Left ventricle myocardium superior (tissue), 1 donor: Measurements from ENCODE around the gene PPP1R15A. TPM values are rescaled to one million over a fixed set of nuclear protein-coding genes. Genes with fewer than 3 reads are reported as not detected.
A peak's percentile ranks its signal among the peaks of the same experiment; 100 is the strongest.
"Not testable (repeated sequence)": the region's sequence is repeated elsewhere in the genome, so short reads cannot be mapped to it uniquely, and the experiment has no call there.

ENCODE experiments used
- ATAC-seq: fragments of 200-7000 bp; cut with Tn5 transposase; one replicate; pipeline ENCODE4 v1.9.1; 2020; ENCODE audit warnings: mild to moderate bottlenecking, moderate library complexity
- DNase-seq: peaks from one replicate; pipeline ENCODE4 v3.0.0-alpha.2; 2020
- intact Hi-C: fragments of 100-400 bp; cut with micrococcal nuclease; formaldehyde crosslinking; loops from one replicate; pipeline ENCODE4 v1.11.0; 2022
- total RNA-seq: library from RNA; stranded (reverse); fragmentation: NEBNext Ultra II Directional; extraction: Animal tissue kit (Norgen Biotek cat#: 25700); gene quantifications from one replicate; pipeline ENCODE4 v1.2.1, GENCODE V29; 2021
- donor health status: DM: no; HTN: yes; CAD: no; lungs with severe emphysema.

The PPP1R15A gene
- total RNA-seq, 1 donor from 2014 or later: 63.0 TPM

- DNase-seq: no peak
- ATAC-seq: no peak
- intact Hi-C loops: no loop called here
These were observed 18.1 kb upstream of the PPP1R15A start for GRCh38 chr19:48854103-48854502.

- intact Hi-C loops: no loop called here
- ATAC-seq (no peak), DNase-seq (no peak)
These were observed 15.3 kb upstream of the PPP1R15A start for GRCh38 chr19:48856921-48857320.

- DNase-seq: peak; percentile 53
- peak; percentile 57 for ATAC-seq
- intact Hi-C loops: no loop called here
These were observed 13.1 kb upstream of the PPP1R15A start for GRCh38 chr19:48858984-48859710.

GRCh38 chr19:48859711-48860572 is 12.3 kb upstream of the PPP1R15A start:
- DNase-seq (no peak), ATAC-seq (peak; percentile 45)
- intact Hi-C loops: no loop called here

GRCh38 chr19:48861313-48861712 is 10.9 kb upstream of the PPP1R15A start:
- ATAC-seq (no peak), DNase-seq (no peak)
- intact Hi-C loops: no loop called here

GRCh38 chr19:48862827-48863226 is 9.4 kb upstream of the PPP1R15A start:
- DNase-seq (no peak), ATAC-seq (no peak)
- intact Hi-C loops: no loop called here

GRCh38 chr19:48866692-48867091 is 5.5 kb upstream of the PPP1R15A start:
- intact Hi-C loops: no loop called here
- ATAC-seq: no peak
- no peak for DNase-seq

GRCh38 chr19:48867123-48867745 is 5.0 kb upstream of the PPP1R15A start:
- no peak for DNase-seq
- intact Hi-C loops: no loop called here
- ATAC-seq: no peak

- intact Hi-C loops: no loop called here
- DNase-seq (no peak), ATAC-seq (no peak)
These were observed 4.5 kb upstream of the PPP1R15A start for GRCh38 chr19:48867746-48868113.

- intact Hi-C loops: no loop called here
- ATAC-seq: peak; percentile 39
- DNase-seq: peak; percentile 89
These were observed 3.9 kb upstream of the PPP1R15A start, which contains the start of gene PLEKHA4 for GRCh38 chr19:48868114-48868886. TSS of gene PLEKHA4 (minus strand) at chr19:48868617. CDS start at chr19:48867620, 997 bp downstream.

GRCh38 chr19:48870048-48870447 is 2.2 kb upstream of the PPP1R15A start:
- no peak for ATAC-seq
- intact Hi-C loops: no loop called here

GRCh38 chr19:48871471-48872181 is 595 bp upstream of the PPP1R15A start:
- ATAC-seq, DNase-seq, intact Hi-C loops: not testable (repeated sequence)

More at GRCh38 chr19:48870048-48870447, 2.2 kb upstream of the PPP1R15A start:
- DNase-seq: no peak

GRCh38 chr19:48872884-48873475 is 759 bp downstream of the PPP1R15A start:
- intact Hi-C loops: no loop called here

GRCh38 chr19:48873476-48874302 is 1.5 kb downstream of the PPP1R15A start:
- no peak for DNase-seq
- intact Hi-C loops: no loop called here

More at GRCh38 chr19:48872884-48873475, 759 bp downstream of the PPP1R15A start:
- ATAC-seq: peak; percentile 74
- DNase-seq: peak; percentile 86

GRCh38 chr19:48874303-48875135 is 2.3 kb downstream of the PPP1R15A start:
- intact Hi-C loops: no loop called here
- DNase-seq: peak; percentile 64
- ATAC-seq: no peak

More at GRCh38 chr19:48873476-48874302, 1.5 kb downstream of the PPP1R15A start:
- peak; percentile 12 for ATAC-seq
